Measurements from ENCODE around the gene GRK4. TPM values are rescaled to one million over a fixed set of nuclear protein-coding genes. Genes with fewer than 3 reads are reported as not detected.

The GRK4 gene
- total and polyA plus RNA-seq, 10 of the 15 experiments (the other 5 are each of a cell fraction or from before 2014, with no cell fraction given): 1.1 to 4.0 (median 2.5) TPM

- no peak for TF ChIP-seq CBX5 (IDR thresholded peaks at IDR 0.05; ENCODE audit: low read depth)
Measured at GRCh38 chr4:3071811-3072210, 108.4 kb downstream of the GRK4 start (continued).

- Histone ChIP-seq H3K4me1 (ENCODE audit: control insufficient read depth, insufficient read depth, low read length) (peaks cover 3% of the 10 kb centered on the region), H4K20me1 (ENCODE audit: control insufficient read depth, insufficient read depth) (no peaks in the 10 kb centered on the region), H3K79me2 (ENCODE audit: control insufficient read depth, insufficient read depth, low read length) (peaks cover 34% of the 10 kb centered on the region), H3K36me3 (ENCODE audit: control insufficient read depth in 2 of 2, insufficient read depth in 2 of 2, low read length in 1 of 2) (no peaks in the 10 kb centered on the region), H3K4me2 (ENCODE audit: control insufficient read depth, insufficient read depth) (peak overlapping the region; percentile 94), H2AFZ (ENCODE audit: control insufficient read depth, low read depth, low read length) (peak overlapping the region; percentile 85), H3K27me3 (replicated peaks in 1 of 2; ENCODE audit: control insufficient read depth in 2 of 2, insufficient read depth in 2 of 2, low read length in 1 of 2) (no peaks in the 10 kb centered on the region), H3K27ac (ENCODE audit: control insufficient read depth, insufficient read depth) (peak overlapping the region; percentile 69), H3K9ac (ENCODE audit: control insufficient read depth, insufficient read depth, low read length) (peak overlapping the region; percentile 70; the same call in 1 of the 2 replicates), H3K4me3 (peak overlapping the region; percentile 80), H3K9me3 (replicated peaks; ENCODE audit: control insufficient read depth, insufficient read depth, low read length) (no peaks in the 10 kb centered on the region)
- in situ Hi-C loops (cut with MboI): no loop called here
- POLR2A ChIA-PET: interaction anchor here (1.2 to 2.0 kb wide), 3 partner anchors 10 to 26 kb away, joined by 4 to 7 read pairs (median 6); no protein-coding TSS in a partner anchor
- no peak for DNase-seq (ENCODE audit: low read depth, low spot score)
- TF ChIP-seq POLR2A (IDR thresholded peaks at IDR 0.05; ENCODE audit: low read depth, low read length) (0 out of 2 replicates have a peak, but pooled peaks have one; percentile 61), BHLHE40 (IDR thresholded peaks at IDR 0.05; ENCODE audit: borderline replicate concordance in 1 of 2, low read depth in 2 of 2, low read length in 1 of 2) (peak in 1 of 2 experiments; percentile 30; a peak in 2 of 4 replicates), YY1 (IDR thresholded peaks at IDR 0.05; ENCODE audit: low read depth, low read length) (peak; percentile 42), EGR1 (IDR thresholded peaks at IDR 0.05; ENCODE audit: borderline replicate concordance in 1 of 2, low read depth in 2 of 2, low read length in 2 of 2) (0 out of 3 replicates have a peak, but pooled peaks of 1 of the 2 experiments have one; percentile 11), NFYA (IDR thresholded peaks at IDR 0.05; ENCODE audit: borderline replicate concordance, low read depth, low read length) (no peak), POLR2AphosphoS5 (IDR thresholded peaks at IDR 0.05; ENCODE audit: low read length) (peak; percentile 48; the same call in 1 of the 2 replicates), WRNIP1 (IDR thresholded peaks at IDR 0.05; ENCODE audit: borderline replicate concordance, low read depth, low read length) (no peak)
- 14% methylated on average over 46 of the region's 54 CpGs for WGBS (ENCODE audit: insufficient coverage, insufficient replicate concordance, low lambda C conversion rate, missing lambda C conversion rate)
- no peak for FAIRE-seq
- no TSS peak for BruUV-seq (replicated peaks)
- SMC1A ChIA-PET (ENCODE audit: uncharacterized antibody, unreplicated experiment): interaction anchor here (1.4 kb wide), 1 partner anchor 14 kb away, joined by 3 read pairs; no protein-coding TSS in a partner anchor
- RAD21 ChIA-PET (ENCODE audit: unreplicated experiment): no interaction called here
- CTCF ChIA-PET: interaction anchor here (0.9 to 1.2 kb wide), 2 partner anchors 13 to 95 kb away, joined by 3 to 4 read pairs; no protein-coding TSS in a partner anchor
- peak; percentile 64 for ATAC-seq
- intact Hi-C loops (cut with micrococcal nuclease; ENCODE audit: unreplicated experiment): loop anchor here (10.0 kb wide), 1 partner anchor 809 kb away; the partner anchor contains the start of gene MXD4
Measured at GRCh38 chr4:3073158-3074077, 110.0 kb downstream of the GRK4 start.
